Forelimb muscle (tissue), 1 donor: ENCODE results near the gene CHCHD6. TPM values are rescaled to one million over a fixed set of nuclear protein-coding genes. Genes with fewer than 3 reads are reported as not detected.

Source experiments
- DNase-seq: peaks from one replicate; pipeline ENCODE4 v3.0.0-alpha.2; 2013; ENCODE audit warnings: low read depth
- polyA plus RNA-seq: library from polyadenylated mRNA; unstranded; fragments of 120-200 nt; gene quantifications from one replicate; pipeline ENCODE4 v1.2.1, GENCODE V29; 2013; ENCODE audit not compliant: insufficient read length

CHCHD6 gene
- polyA plus RNA-seq, 1 donor, result 7.9 TPM

- DNase-seq, result no peak
These were observed 218.4 kb downstream of the CHCHD6 start for GRCh38 chr3:126922466-126922865.

- no peak for DNase-seq
These were observed 219.4 kb downstream of the CHCHD6 start for GRCh38 chr3:126923423-126923822.

GRCh38 chr3:126923895-126924294 lies 219.9 kb downstream of the CHCHD6 start:
- no peak for DNase-seq

- DNase-seq, result no peak
These were observed 220.4 kb downstream of the CHCHD6 start for GRCh38 chr3:126924458-126924857.

GRCh38 chr3:126925411-126926171 lies 221.6 kb downstream of the CHCHD6 start:
- DNase-seq, result no peak

GRCh38 chr3:126926684-126927400 lies 222.8 kb downstream of the CHCHD6 start:
- DNase-seq, result no peak

GRCh38 chr3:126927401-126927750 lies 223.3 kb downstream of the CHCHD6 start:
- DNase-seq, result no peak

- DNase-seq, result no peak
These were observed 223.8 kb downstream of the CHCHD6 start for GRCh38 chr3:126927846-126928245.

GRCh38 chr3:126928921-126929474 lies 225.0 kb downstream of the CHCHD6 start:
- no peak for DNase-seq

- no peak for DNase-seq
These were observed 227.0 kb downstream of the CHCHD6 start for GRCh38 chr3:126930936-126931600.

- no peak for DNase-seq
These were observed 227.8 kb downstream of the CHCHD6 start for GRCh38 chr3:126931806-126932187.

- no peak for DNase-seq
These were observed 228.3 kb downstream of the CHCHD6 start for GRCh38 chr3:126932188-126932931.

GRCh38 chr3:126934031-126934531 lies 230.0 kb downstream of the CHCHD6 start:
- DNase-seq, result no peak

- DNase-seq, result no peak
These were observed 231.0 kb downstream of the CHCHD6 start for GRCh38 chr3:126934991-126935390.

GRCh38 chr3:126935756-126936509 lies 231.9 kb downstream of the CHCHD6 start:
- no peak for DNase-seq

- DNase-seq, result no peak
These were observed 232.9 kb downstream of the CHCHD6 start for GRCh38 chr3:126936853-126937425.

- no peak for DNase-seq
These were observed 233.5 kb downstream of the CHCHD6 start for GRCh38 chr3:126937533-126937932.

GRCh38 chr3:126937973-126938372 lies 233.9 kb downstream of the CHCHD6 start:
- no peak for DNase-seq

GRCh38 chr3:126938520-126939337 lies 234.7 kb downstream of the CHCHD6 start:
- no peak for DNase-seq

- no peak for DNase-seq
These were observed 235.3 kb downstream of the CHCHD6 start for GRCh38 chr3:126939338-126939718.
